Suprapubic skin (tissue), 3 donors: Measurements from ENCODE around the gene UNC13B.

Experiments used
- CTCF ChIP-seq, 2 donors: fragments of 200-600 bp in 1 of 2; fragments of 450-650 bp in 1 of 2; sonication (generic) in 1 of 2; IDR thresholded peaks; one replicate each; pipeline ENCODE4 v1.5.1; 2016 to 2019; ENCODE audit warnings: antibody characterized with exemption in 2 of 2, mild to moderate bottlenecking in 1 of 2, moderate library complexity in 1 of 2
- POLR2AphosphoS5 ChIP-seq, 3 donors: sonication (generic); formaldehyde crosslinking; IDR thresholded peaks; one replicate each; pipeline ENCODE4 v1.6.1; 2017; ENCODE audit warnings: antibody characterized with exemption in 3 of 3

- TF ChIP-seq POLR2AphosphoS5 (IDR thresholded peaks at IDR 0.05) (no peak), CTCF (IDR thresholded peaks at IDR 0.05) (no peak)
These were observed 275.1 kb downstream of the UNC13B start for GRCh38 chr9:35436933-35437332.
